ENCODE data around the gene CTBP2.

The CTBP2 gene

DNA sequence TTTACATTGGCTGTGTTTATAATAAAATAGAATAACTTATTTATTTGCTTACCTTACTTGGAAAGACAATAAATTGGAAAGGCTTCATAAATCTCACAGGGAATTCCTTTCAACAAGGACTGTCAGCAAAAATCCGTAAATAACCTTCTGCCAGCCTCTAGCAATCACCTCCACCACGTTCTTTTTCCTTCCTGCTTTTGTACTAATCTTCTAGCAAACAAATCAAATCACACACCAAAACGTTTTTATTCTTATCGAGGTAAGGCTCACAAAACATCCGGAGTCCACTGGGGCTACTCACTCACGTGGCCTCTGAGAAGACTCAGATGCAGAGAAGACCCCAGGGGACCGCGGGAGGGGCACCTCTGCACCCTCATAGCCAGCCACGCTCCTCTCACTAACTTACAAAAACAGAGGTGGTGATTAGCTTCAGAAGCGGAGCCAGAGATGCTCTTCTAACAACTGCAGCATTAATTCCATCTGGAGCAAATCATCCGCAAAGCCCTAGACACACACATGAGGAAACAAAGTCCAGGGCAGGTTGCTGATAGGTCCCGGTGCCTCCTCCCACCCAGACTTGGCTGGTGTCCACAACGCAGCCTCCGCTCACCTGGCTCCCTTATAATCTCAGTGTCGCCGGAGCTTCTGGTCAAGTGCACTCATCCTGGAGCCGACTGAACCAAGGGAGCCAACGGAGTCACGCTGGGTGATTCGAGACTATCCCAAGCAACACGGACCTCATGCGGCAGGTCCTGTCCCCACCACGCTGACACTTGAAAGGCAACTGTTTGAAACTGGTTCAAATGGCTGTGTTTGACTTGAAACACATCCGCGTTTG, 22.5 kb downstream of the CTBP2 start:
- TF ChIP-seq FOXK2 (IDR thresholded peaks at IDR 0.05): no peak
- no peak for TF ChIP-seq ZNF384 (IDR thresholded peaks at IDR 0.05)
- no peak for TF ChIP-seq LEF1 (IDR thresholded peaks at IDR 0.05; ENCODE audit: borderline replicate concordance)
- TF ChIP-seq CTBP1 (IDR thresholded peaks at IDR 0.05; ENCODE audit: borderline replicate concordance): no peak
- no peak for TF ChIP-seq SUZ12 (IDR thresholded peaks at IDR 0.05)
- TF ChIP-seq NFRKB (IDR thresholded peaks at IDR 0.05): no peak
- no peak for TF ChIP-seq FOXA1 (IDR thresholded peaks at IDR 0.05)
- no peak for TF ChIP-seq ARNT (IDR thresholded peaks at IDR 0.05)
- no peak for TF ChIP-seq TARDBP (IDR thresholded peaks at IDR 0.05)
- TF ChIP-seq FOXM1 (IDR thresholded peaks at IDR 0.05; ENCODE audit: borderline replicate concordance): no peak
- no peak for TF ChIP-seq SP1 (IDR thresholded peaks at IDR 0.05)
- TF ChIP-seq PKNOX1 (IDR thresholded peaks at IDR 0.05): no peak
- TF ChIP-seq L3MBTL2 (conservative IDR thresholded peaks at IDR 0.05): no peak
- no peak for TF ChIP-seq BHLHE40 (IDR thresholded peaks at IDR 0.05; ENCODE audit: borderline replicate concordance)
- TF ChIP-seq ELF4 (IDR thresholded peaks at IDR 0.05): no peak
- TF ChIP-seq HDGF (IDR thresholded peaks at IDR 0.05; ENCODE audit: borderline replicate concordance): no peak
- ChIA-PET POLR2A (no interaction called here), CTCF (interaction anchor here (0.5 kb wide), 1 partner anchor 77 kb away, joined by 3 read pairs; no protein-coding TSS in a partner anchor)
- DNase-seq (ENCODE audit: extremely low spot score): no peak

DNA sequence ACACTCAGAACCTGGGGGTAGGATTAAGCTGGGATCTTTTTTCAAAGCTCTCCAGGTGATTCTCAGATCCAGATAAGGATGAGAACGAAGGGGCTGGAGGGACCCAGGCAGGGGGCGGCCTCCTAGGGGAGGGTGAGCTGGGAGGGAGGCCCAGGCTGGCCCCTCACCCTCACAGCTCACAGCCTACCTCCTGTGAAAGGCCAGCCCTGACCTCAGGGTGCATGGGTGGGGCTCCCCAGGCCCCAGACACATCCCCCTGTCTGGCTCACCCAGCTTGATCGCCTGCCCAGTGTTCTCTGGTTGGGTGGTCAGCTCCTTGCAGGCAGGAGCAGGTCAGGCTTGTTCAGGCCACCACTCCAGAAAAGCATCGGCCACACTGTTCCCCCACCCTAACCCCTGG, 24.3 kb downstream of the CTBP2 start:
- POLR2A ChIA-PET: no interaction called here
- TF ChIP-seq ZNF384 (IDR thresholded peaks at IDR 0.05): no peak
- DNase-seq (ENCODE audit: extremely low spot score): no peak
- CTCF ChIA-PET: no interaction called here

DNA sequence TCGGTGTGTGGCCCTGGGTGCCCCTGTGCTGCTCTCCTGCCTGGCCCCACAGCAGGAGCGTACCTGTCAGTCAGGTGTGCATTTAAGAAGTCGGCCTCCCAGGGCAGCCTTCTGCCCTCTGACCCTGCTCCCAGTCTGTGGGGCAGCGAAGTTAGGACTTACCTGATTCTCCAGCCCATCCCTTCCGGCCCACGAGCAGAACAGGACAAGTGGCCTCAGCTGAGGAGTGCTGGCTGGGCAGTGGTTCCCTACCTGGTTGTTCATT, 24.7 kb downstream of the CTBP2 start:
- TF ChIP-seq ZNF384 (IDR thresholded peaks at IDR 0.05): no peak
- ChIA-PET POLR2A (no interaction called here), CTCF (no interaction called here)
- no peak for DNase-seq (ENCODE audit: extremely low spot score)

DNA sequence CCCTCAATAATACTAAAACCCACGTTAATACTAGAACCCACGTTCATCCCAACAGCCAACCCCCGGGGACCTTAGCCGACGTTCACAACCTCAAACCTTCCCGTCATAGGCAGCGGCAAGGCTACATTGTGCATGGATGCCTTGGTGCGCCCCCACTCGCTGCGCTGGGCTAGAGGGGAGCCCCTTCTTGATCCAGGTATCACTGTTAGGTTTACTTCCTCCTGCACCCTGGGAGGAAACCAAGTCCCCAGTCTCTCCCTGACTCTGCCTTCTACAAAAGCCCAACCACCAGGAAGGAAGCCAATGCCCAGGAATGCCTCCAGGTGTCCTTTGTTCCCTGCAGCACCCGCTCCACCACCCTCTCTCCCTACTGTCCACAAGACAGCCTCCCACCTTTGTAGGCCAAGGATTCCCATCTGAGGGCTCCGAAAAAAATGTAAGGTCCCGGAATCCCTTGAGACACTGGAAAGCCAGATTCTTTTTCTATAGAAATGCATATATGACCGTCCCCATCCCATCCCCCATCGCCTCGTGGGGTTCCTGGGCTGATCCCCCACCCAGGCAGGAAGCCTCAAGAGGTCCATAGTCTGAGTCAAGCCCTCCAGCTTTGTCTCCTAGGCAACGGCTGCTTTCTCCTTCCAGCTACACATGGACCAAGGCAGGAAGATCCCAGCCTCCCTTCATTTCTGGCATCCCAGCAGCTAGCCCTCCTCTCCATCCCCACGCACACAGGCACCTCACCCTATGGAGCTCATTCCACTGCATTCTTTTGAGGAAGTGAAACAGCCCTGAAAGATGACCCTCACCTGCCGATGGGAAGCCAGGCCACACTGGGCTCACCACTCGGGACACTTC, 25.2 kb downstream of the CTBP2 start:
- TF ChIP-seq PKNOX1 (IDR thresholded peaks at IDR 0.05): no peak
- TF ChIP-seq CTBP1 (IDR thresholded peaks at IDR 0.05; ENCODE audit: borderline replicate concordance): no peak
- TF ChIP-seq FOXK2 (IDR thresholded peaks at IDR 0.05): no peak
- TF ChIP-seq FOXM1 (IDR thresholded peaks at IDR 0.05; ENCODE audit: borderline replicate concordance): no peak
- no peak for TF ChIP-seq L3MBTL2 (conservative IDR thresholded peaks at IDR 0.05)
- TF ChIP-seq LEF1 (IDR thresholded peaks at IDR 0.05; ENCODE audit: borderline replicate concordance): no peak
- no peak for TF ChIP-seq FOXA1 (IDR thresholded peaks at IDR 0.05)
- TF ChIP-seq TARDBP (IDR thresholded peaks at IDR 0.05): no peak
- TF ChIP-seq HDGF (IDR thresholded peaks at IDR 0.05; ENCODE audit: borderline replicate concordance): no peak
- no peak for TF ChIP-seq NFRKB (IDR thresholded peaks at IDR 0.05)
- no peak for TF ChIP-seq ARNT (IDR thresholded peaks at IDR 0.05)
- TF ChIP-seq BHLHE40 (IDR thresholded peaks at IDR 0.05; ENCODE audit: borderline replicate concordance): no peak
- TF ChIP-seq SP1 (IDR thresholded peaks at IDR 0.05): no peak
- CTCF ChIA-PET: no interaction called here
- DNase-seq (ENCODE audit: extremely low spot score): no peak
- POLR2A ChIA-PET: no interaction called here

- ChIA-PET CTCF (no interaction called here), POLR2A (no interaction called here)
- DNase-seq (ENCODE audit: extremely low spot score): no peak
- no peak for TF ChIP-seq ARNT (IDR thresholded peaks at IDR 0.05)
These were observed 25.9 kb downstream of the CTBP2 start for GRCh38 chr10:125134483-125134848.

DNA sequence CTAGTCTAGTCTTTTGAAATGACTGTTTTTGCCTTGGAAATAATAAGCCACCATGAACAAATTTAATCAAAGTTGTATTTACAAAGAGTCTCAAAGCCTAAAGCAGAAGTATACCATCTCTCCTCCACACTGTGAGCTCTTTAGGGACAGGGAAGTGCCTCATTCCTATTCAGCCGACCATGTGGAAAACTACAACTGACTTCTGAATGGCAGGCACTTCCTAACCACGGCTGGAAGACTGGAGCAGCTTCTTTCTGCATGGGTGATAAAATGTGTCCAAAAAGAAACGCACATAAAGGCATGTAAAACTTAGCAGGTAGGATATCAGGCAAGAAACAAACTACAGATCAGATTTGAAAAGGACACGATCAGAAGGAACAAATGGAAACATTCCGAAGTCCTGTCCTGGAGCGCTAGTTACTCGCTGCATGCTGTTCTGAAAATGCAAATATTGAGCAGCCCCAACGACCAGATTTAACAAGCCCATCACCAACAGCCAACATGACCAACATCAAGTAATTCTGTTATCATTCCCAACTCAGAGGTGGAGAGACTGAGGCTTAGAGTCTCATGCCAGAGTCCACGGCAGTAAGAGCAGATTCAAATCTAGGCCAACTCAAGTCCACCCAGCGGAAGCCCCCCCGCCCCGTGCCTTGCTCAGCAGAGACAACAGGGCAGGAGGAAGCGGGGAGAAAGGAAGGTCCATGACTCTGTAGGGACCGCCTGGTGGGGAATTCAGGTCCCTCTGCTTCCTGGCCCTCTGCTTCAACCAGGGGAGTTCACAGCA, 26.5 kb downstream of the CTBP2 start:
- no peak for DNase-seq (ENCODE audit: extremely low spot score)
- POLR2A ChIA-PET: no interaction called here
- TF ChIP-seq L3MBTL2 (conservative IDR thresholded peaks at IDR 0.05): no peak
- TF ChIP-seq FOXA1 (IDR thresholded peaks at IDR 0.05): no peak
- no peak for TF ChIP-seq TARDBP (IDR thresholded peaks at IDR 0.05)
- TF ChIP-seq ZNF384 (IDR thresholded peaks at IDR 0.05): no peak
- no peak for TF ChIP-seq LEF1 (IDR thresholded peaks at IDR 0.05; ENCODE audit: borderline replicate concordance)
- no peak for TF ChIP-seq SUZ12 (IDR thresholded peaks at IDR 0.05)
- no peak for TF ChIP-seq PKNOX1 (IDR thresholded peaks at IDR 0.05)
- TF ChIP-seq SP1 (IDR thresholded peaks at IDR 0.05): no peak
- TF ChIP-seq FOXK2 (IDR thresholded peaks at IDR 0.05): no peak
- TF ChIP-seq BHLHE40 (IDR thresholded peaks at IDR 0.05; ENCODE audit: borderline replicate concordance): no peak
- TF ChIP-seq CTBP1 (IDR thresholded peaks at IDR 0.05; ENCODE audit: borderline replicate concordance): no peak
- no peak for TF ChIP-seq ELF4 (IDR thresholded peaks at IDR 0.05)
- TF ChIP-seq NFRKB (IDR thresholded peaks at IDR 0.05): no peak
- TF ChIP-seq FOXM1 (IDR thresholded peaks at IDR 0.05; ENCODE audit: borderline replicate concordance): no peak
- TF ChIP-seq ARNT (IDR thresholded peaks at IDR 0.05): no peak
- TF ChIP-seq HDGF (IDR thresholded peaks at IDR 0.05; ENCODE audit: borderline replicate concordance): no peak
- CTCF ChIA-PET: no interaction called here
